WTC11 (cell line): ENCODE measurements around the gene CLNK. TPM values are rescaled to one million over a fixed set of nuclear protein-coding genes. Genes with fewer than 3 reads are reported as not detected.

Experiments
- ATAC-seq: fragments of 200-7000 bp; cut with Tn5 transposase; 2 replicates; pipeline ENCODE4 v1.10.0; 2021; ENCODE audit warnings: mild to moderate bottlenecking, moderate library complexity
- CTCF ChIA-PET: fragments of 300-600 bp; sonication (Branson Sonifier 250); formaldehyde crosslinking; loops from one replicate; lab custom pipeline; 2021; ENCODE audit warnings: antibody characterized with exemption; lab: Charles Lee
- POLR2A ChIA-PET: fragments of 350-600 bp; sonication (Branson Sonifier 250); formaldehyde crosslinking; loops from one replicate; lab custom pipeline; 2021; ENCODE audit warnings: antibody characterized with exemption; lab: Charles Lee
- DNase-seq: peaks from one replicate; pipeline ENCODE4 v3.0.0; 2021; ENCODE audit warnings: low spot score
- H3K27ac Mint-ChIP-seq: 2 replicates; pipeline ENCODE4 v1.8.0; 2021; ENCODE audit warnings: mixed read lengths
- H3K27me3 Mint-ChIP-seq: 2 replicates; pipeline ENCODE4 v1.8.0; 2021; ENCODE audit warnings: low read depth, mild to moderate bottlenecking, moderate library complexity, mixed read lengths
- H3K36me3 Mint-ChIP-seq: 2 replicates; pipeline ENCODE4 v1.8.0; 2021; ENCODE audit warnings: mixed read lengths
- H3K4me1 Mint-ChIP-seq: 2 replicates; pipeline ENCODE4 v1.8.0; 2022; ENCODE audit warnings: mixed read lengths
- H3K4me3 Mint-ChIP-seq: 2 replicates; pipeline ENCODE4 v1.8.0; 2021; ENCODE audit warnings: mild to moderate bottlenecking, moderate library complexity, mixed read lengths
- H3K9me3 Mint-ChIP-seq: 2 replicates; pipeline ENCODE4 v1.8.0; 2021; ENCODE audit warnings: mixed read lengths
- ATF3 ChIP-seq: sonication (generic); formaldehyde crosslinking; conservative IDR thresholded peaks from 2 replicates; pipeline ENCODE4 v1.8.1; 2022; ENCODE audit warnings: mild to moderate bottlenecking, missing genetic modification reagents
- CREM ChIP-seq: sonication (generic); formaldehyde crosslinking; IDR thresholded peaks from 2 replicates; pipeline ENCODE4 v1.8.1; 2022; ENCODE audit warnings: mild to moderate bottlenecking, missing genetic modification reagents, moderate library complexity
- E2F1 ChIP-seq: sonication (generic); formaldehyde crosslinking; IDR thresholded peaks from 2 replicates; pipeline ENCODE4 v1.8.0; 2022; ENCODE audit warnings: mild to moderate bottlenecking, missing genetic modification reagents
- ESRRA ChIP-seq: sonication (generic); formaldehyde crosslinking; IDR thresholded peaks from 2 replicates; pipeline ENCODE4 v1.8.1; 2022; ENCODE audit warnings: mild to moderate bottlenecking, missing genetic modification reagents, borderline replicate concordance
- FOXJ3 ChIP-seq: sonication (generic); formaldehyde crosslinking; IDR thresholded peaks from 2 replicates; pipeline ENCODE4 v1.9.0; 2021; ENCODE audit warnings: missing genetic modification reagents, mild to moderate bottlenecking, borderline replicate concordance
- FOXK1 ChIP-seq: sonication (generic); formaldehyde crosslinking; IDR thresholded peaks from 2 replicates; pipeline ENCODE4 v1.8.0; 2022; ENCODE audit warnings: mild to moderate bottlenecking, moderate library complexity, missing genetic modification reagents
- FOXP1 ChIP-seq: sonication (generic); formaldehyde crosslinking; IDR thresholded peaks from 2 replicates; pipeline ENCODE4 v1.8.0; 2022; ENCODE audit warnings: missing genetic modification reagents, mild to moderate bottlenecking, moderate library complexity, borderline replicate concordance
- IRF2 ChIP-seq: sonication (generic); formaldehyde crosslinking; IDR thresholded peaks from 2 replicates; pipeline ENCODE4 v1.8.0; 2022; ENCODE audit warnings: low read depth, missing genetic modification reagents, borderline replicate concordance
- JUN ChIP-seq: sonication (generic); formaldehyde crosslinking; IDR thresholded peaks from 2 replicates; pipeline ENCODE4 v1.8.0; 2023; ENCODE audit warnings: mild to moderate bottlenecking, missing genetic modification reagents
- MLX ChIP-seq: sonication (generic); formaldehyde crosslinking; IDR thresholded peaks from 2 replicates; pipeline ENCODE4 v1.8.1; 2023; ENCODE audit warnings: mild to moderate bottlenecking, missing genetic modification reagents, moderate library complexity
- NR2C2 ChIP-seq: sonication (generic); formaldehyde crosslinking; IDR thresholded peaks from 2 replicates; pipeline ENCODE4 v1.8.0; 2022; ENCODE audit warnings: mild to moderate bottlenecking, missing genetic modification reagents
- PRRX2 ChIP-seq: fragments of 250-450 bp; sonication (Bioruptor Pico); IDR thresholded peaks from 2 replicates; pipeline ENCODE4 v1.8.0; 2021; ENCODE audit warnings: mild to moderate bottlenecking
- SOX15 ChIP-seq: fragments of 250-450 bp; sonication (Bioruptor Pico); IDR thresholded peaks from 2 replicates; pipeline ENCODE4 v1.9.0; 2021; ENCODE audit warnings: mild to moderate bottlenecking
- TEAD4 ChIP-seq: sonication (generic); formaldehyde crosslinking; IDR thresholded peaks from 2 replicates; pipeline ENCODE4 v1.8.0; 2022; ENCODE audit warnings: mild to moderate bottlenecking, missing genetic modification reagents
- USF1 ChIP-seq: sonication (generic); formaldehyde crosslinking; IDR thresholded peaks from 2 replicates; pipeline ENCODE4 v1.8.0; 2022; ENCODE audit warnings: mild to moderate bottlenecking, missing genetic modification reagents
- USF2 ChIP-seq: sonication (generic); formaldehyde crosslinking; IDR thresholded peaks from 2 replicates; pipeline ENCODE4 v1.8.1; 2023; ENCODE audit warnings: mild to moderate bottlenecking, missing genetic modification reagents, moderate library complexity
- ZBTB21 ChIP-seq: sonication (generic); formaldehyde crosslinking; IDR thresholded peaks from 2 replicates; pipeline ENCODE4 v1.8.1; 2023; ENCODE audit warnings: mild to moderate bottlenecking, missing genetic modification reagents, borderline replicate concordance
- ZBTB43 ChIP-seq: sonication (generic); formaldehyde crosslinking; IDR thresholded peaks from 2 replicates; pipeline ENCODE4 v1.8.1; 2023; ENCODE audit warnings: mild to moderate bottlenecking, missing genetic modification reagents
- ZNF219 ChIP-seq: sonication (generic); formaldehyde crosslinking; IDR thresholded peaks from 2 replicates; pipeline ENCODE4 v1.8.0; 2023; ENCODE audit warnings: missing genetic modification reagents, mild to moderate bottlenecking, borderline replicate concordance
- ZNF671 ChIP-seq: fragments of 250-450 bp; sonication (Bioruptor Pico); IDR thresholded peaks from 2 replicates; pipeline ENCODE4 v1.8.0; 2021; ENCODE audit warnings: mild to moderate bottlenecking
- total RNA-seq: library from RNA; stranded (reverse); gene quantifications from 3 replicates; pipeline ENCODE4 v1.2.3, GENCODE V29; 2021

CLNK gene
- total RNA-seq, 1 experiment from 2014 or later = not detected

- POLR2A ChIA-PET = no interaction called here
Observed at GRCh38 chr4:10677796-10678497, 6.6 kb downstream of the CLNK start.

GRCh38 chr4:10673817-10674369 lies 10.7 kb downstream of the CLNK start:
- ChIA-PET POLR2A (no interaction called here), CTCF (no interaction called here)
- Mint-ChIP-seq H3K36me3 (peaks cover 38% of the 10 kb centered on the region), H3K4me3 (no peak overlapping the region), H3K4me1 (no peaks in the 10 kb centered on the region), H3K9me3 (peaks cover 61% of the 10 kb centered on the region), H3K27me3 (peaks cover 3% of the 10 kb centered on the region; the same call in 1 of the 2 replicates), H3K27ac (no peak overlapping the region)
- TF ChIP-seq TEAD4 (CRISPR knock-in tag) (no peak), FOXP1 (CRISPR knock-in tag) (no peak), USF2 (CRISPR knock-in tag) (no peak), IRF2 (CRISPR knock-in tag) (no peak), PRRX2 (CRISPR knock-in tag) (no peak), ESRRA (CRISPR knock-in tag) (no peak), JUN (CRISPR knock-in tag) (no peak), ZNF219 (CRISPR knock-in tag) (no peak), ATF3 (CRISPR knock-in tag) (no peak), NR2C2 (CRISPR knock-in tag) (no peak), ZNF671 (no peak), CREM (CRISPR knock-in tag) (no peak), E2F1 (CRISPR knock-in tag) (no peak), ZBTB21 (CRISPR knock-in tag) (no peak)
- ATAC-seq (no peak), DNase-seq (no peak)

More at GRCh38 chr4:10677796-10678497, 6.6 kb downstream of the CLNK start:
- H3K9me3 Mint-ChIP-seq = peaks cover 55% of the 10 kb centered on the region
- TF ChIP-seq E2F1 (CRISPR knock-in tag) = no peak
- no peak for TF ChIP-seq ZNF219 (CRISPR knock-in tag)
- TF ChIP-seq SOX15 (CRISPR knock-in tag) = no peak
- no peak for TF ChIP-seq ZBTB43 (CRISPR knock-in tag)
- no peak for TF ChIP-seq FOXJ3 (CRISPR knock-in tag)
- TF ChIP-seq MLX (CRISPR knock-in tag) = no peak
- no peak for TF ChIP-seq FOXK1 (CRISPR knock-in tag)
- TF ChIP-seq USF1 (CRISPR knock-in tag) = no peak
- TF ChIP-seq, all 79 proteins: peak for 0
- CTCF ChIA-PET = no interaction called here
- DNase-seq (no peak), ATAC-seq (no peak)
- no peaks in the 10 kb centered on the region for H3K4me1 Mint-ChIP-seq
- H3K36me3 Mint-ChIP-seq = peaks cover 37% of the 10 kb centered on the region
- H3K27me3 Mint-ChIP-seq = peaks cover 3% of the 10 kb centered on the region; the same call in 1 of the 2 replicates
- no peak overlapping the region for H3K27ac Mint-ChIP-seq
- H3K4me3 Mint-ChIP-seq = no peak overlapping the region
